GM19035 (cell line): ENCODE data around the gene GATA2.

Source experiments
- ATAC-seq: cut with Tn5 transposase; IDR thresholded peaks from one replicate; pipeline ENCODE4 v1.9.1; 2021; ENCODE audit not compliant: unreplicated experiment

GATA2 gene

DNA sequence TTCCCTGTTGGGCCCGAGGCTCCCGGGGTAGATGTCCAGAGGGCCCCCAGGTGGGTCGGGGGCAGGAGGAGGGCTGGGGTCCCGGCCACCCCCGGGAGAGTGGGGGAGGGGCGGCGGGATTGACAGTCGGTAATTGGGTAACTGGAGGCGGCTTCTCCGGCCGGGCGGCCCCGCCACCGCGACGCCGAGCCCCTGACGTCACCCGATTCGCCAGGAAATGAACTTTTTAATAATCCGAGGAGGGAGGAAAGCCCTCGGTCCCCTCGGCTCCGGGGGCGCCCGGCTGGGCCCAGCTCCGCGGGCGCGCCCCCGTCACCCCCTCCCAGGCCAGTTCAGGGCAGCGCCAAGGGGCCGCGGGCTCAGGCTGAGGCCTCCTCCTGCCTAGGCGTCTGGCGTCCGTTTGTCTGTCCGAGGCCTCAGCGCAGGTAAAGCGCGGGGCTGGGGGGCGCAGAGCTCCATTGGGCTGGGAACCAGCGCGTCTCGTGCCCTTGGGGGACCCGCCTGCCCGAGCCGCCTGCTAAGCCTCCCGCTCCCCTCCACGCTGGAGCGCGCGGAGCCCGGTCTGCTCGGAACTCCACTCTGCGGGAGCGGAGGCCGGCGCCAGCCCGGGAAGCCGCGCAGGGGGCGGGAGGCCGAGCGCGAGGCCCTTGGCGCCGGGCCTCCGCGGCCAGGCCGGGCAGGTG is 3.9 kb downstream of the GATA2 start:
- no peak for ATAC-seq

DNA sequence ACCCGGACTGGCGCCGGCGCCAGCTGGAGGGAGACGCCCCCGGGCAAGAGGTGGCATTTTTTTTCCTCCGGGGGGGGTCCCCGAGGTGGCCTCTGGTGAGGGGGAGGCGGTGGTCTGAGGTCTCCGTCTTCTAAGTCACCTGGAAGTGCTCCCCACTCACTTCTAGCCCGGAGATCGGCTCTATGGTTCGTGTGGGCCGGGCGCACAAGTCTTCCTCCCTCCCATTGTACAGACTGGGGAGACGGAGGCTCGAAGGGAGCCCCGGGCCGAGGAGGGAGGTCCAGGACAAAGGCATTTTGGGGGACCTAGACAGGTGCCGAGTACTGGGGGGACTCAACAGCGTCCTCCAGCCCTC is 4.4 kb downstream of the GATA2 start:
- no peak for ATAC-seq

GRCh38 chr3:128487813-128488635 is 5.0 kb downstream of the GATA2 start:
- ATAC-seq: peak; percentile 56

- no peak for ATAC-seq
These were observed 5.5 kb downstream of the GATA2 start for GRCh38 chr3:128487538-128487812.

DNA sequence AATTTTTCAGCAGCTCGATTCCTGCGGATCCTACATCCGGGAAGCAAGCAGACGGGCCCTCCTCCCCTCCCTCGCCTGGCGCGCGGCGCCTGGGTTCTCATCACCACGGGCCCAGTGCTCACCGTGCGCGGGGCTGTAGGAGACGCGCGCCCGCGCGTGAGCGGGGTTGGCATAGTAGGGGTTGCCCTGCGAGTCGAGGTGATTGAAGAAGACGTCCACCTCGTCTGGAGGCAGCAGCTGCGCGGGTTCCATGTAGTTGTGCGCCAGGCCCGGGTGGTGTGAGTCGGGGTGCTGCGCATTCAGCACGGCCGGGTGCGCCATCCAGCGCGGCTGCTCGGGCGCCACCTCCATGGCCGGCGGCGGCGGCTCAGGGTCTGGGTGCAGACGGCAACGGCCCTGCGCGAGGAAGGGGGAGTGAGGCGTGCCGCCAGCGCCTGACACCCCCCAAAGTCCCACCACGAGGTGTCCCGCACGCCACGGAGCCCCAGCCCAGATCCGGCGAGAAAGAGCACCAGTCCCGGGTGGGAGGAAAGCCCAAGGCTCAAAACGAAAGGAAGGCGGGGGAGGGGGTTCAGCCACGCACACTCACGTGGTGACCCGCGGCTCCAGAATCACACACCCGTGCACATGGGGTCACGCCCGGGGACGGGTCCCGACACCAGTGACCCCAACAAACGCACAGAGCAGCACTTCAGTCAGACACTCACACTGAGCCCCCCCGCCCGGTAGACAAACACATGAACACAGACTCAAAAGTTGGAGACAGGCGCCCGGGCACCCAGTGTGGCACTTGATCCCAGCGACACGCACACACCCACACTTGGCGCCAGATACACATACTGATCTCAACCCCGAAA is 6.1 kb downstream of the GATA2 start:
- ATAC-seq: no peak

- ATAC-seq: no peak
These were observed 6.8 kb downstream of the GATA2 start for GRCh38 chr3:128486205-128486628.

- no peak for ATAC-seq
These were observed 7.5 kb downstream of the GATA2 start for GRCh38 chr3:128485282-128486204.

- no peak for ATAC-seq
These were observed 8.4 kb downstream of the GATA2 start for GRCh38 chr3:128484404-128485281.

- ATAC-seq: no peak
These were observed 9.2 kb downstream of the GATA2 start for GRCh38 chr3:128483657-128484403.

- ATAC-seq: no peak
These were observed 10.0 kb downstream of the GATA2 start for GRCh38 chr3:128482666-128483656.

DNA sequence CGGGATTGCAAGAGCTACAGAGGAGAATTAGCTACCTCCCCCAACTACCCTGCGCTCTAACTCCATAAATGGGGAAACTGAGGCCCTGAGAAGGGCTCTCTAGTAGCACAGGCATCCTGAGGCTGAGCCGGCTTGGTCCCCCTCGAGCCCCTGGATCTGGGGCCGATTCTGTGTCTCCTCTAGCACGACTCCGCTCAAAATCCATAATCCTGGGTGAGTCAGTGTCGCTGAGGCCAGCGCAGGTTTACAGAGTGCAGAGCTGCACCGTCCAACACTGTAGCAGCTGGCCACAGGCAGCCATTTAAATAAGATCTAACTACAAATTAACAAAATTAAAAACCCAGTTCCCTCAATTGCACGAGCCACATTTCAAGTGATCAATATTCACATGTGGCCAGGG is 10.8 kb downstream of the GATA2 start:
- no peak for ATAC-seq

DNA sequence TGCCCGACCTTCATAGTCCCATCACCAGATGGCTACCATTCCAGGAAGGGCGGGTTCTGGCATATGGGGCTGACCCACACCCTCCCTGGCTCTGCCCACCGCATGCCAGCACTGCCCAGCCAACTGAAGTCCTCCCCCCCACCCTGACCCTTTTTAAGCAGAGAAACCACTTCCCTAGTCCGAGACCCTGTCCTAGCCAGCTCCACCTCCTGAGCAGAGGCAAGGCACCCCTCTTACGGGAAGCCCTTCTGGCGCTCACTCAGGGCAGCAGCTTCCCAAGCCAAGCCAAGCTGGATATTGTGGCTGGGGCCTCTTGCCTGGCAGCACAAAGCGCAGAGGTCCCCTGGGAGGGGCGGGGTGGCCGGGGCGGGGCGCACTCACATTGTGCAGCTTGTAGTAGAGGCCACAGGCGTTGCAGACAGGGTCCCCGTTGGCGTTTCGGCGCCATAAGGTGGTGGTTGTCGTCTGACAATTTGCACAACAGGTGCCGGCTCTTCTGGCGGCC is 11.5 kb downstream of the GATA2 start:
- ATAC-seq: no peak

DNA sequence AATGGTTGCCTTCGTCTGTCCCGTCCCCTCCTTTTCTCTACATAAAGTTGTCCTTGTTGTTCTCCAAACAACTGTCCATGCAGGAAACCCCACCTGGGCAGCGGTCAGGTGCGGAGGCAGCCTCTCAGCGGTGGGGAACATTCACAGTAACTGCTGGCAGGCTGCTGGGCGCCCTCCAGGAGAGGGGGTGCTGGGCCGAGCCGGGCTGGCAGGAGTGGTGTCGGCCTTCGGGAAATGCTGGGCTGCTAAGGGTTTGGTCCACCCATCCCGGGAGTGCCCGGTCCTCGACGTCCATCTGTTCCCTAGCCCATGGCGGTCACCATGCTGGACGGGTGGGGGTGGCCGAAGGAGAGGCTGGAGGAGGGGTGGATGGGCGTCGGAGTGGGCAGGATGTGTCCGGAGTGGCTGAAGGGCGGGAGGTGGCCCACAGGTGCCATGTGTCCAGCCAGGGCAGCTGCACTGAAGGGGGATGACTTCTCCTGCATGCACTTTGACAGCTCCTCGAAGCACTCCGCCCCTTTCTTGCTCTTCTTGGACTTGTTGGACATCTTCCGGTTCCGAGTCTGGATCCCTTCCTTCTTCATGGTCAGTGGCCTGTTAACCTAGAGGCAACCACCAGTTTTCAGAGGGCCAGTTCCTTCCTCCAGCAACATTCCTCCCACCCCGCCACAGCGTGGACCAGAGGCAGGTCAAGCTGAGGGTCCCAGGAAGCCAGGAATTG is 12.1 kb downstream of the GATA2 start:
- ATAC-seq: no peak

- no peak for ATAC-seq
These were observed 12.7 kb downstream of the GATA2 start for GRCh38 chr3:128480278-128480677.

GRCh38 chr3:128479558-128480086 is 13.4 kb downstream of the GATA2 start:
- no peak for ATAC-seq

- no peak for ATAC-seq
These were observed 14.2 kb downstream of the GATA2 start for GRCh38 chr3:128478576-128479506.
